Stimulated activated CD8-positive, alpha-beta memory T cell treated with anti-CD3 and anti-CD28 coated beads, Interleukin-15, amount 100 ng/mL, for 4 hours (primary cell): ENCODE measurements around the gene APOA5.
A peak's percentile ranks its signal among the peaks of the same experiment; 100 is the strongest.
"Not testable (repeated sequence)": the region's sequence is repeated elsewhere in the genome, so short reads cannot be mapped to it uniquely, and the experiment has no call there.

Experiments used
- DNase-seq, 2 donors: peaks; one replicate each; pipeline ENCODE4 v3.0.0-alpha.2; 2020; ENCODE audit warnings: low read depth in 2 of 2

Gene APOA5

GRCh38 chr11:116791813-116792143 is at the start of gene APOA5:
Gene APOA5, minus strand, starts transcription at chr11:116791879. Its CDS starts 19 bp downstream, at chr11:116791860.
- no peak for DNase-seq

GRCh38 chr11:116840746-116841296 is 49.1 kb upstream of the APOA5 start:
- DNase-seq = no peak

- DNase-seq = no peak
Observed at GRCh38 chr11:116840224-116840745, 48.6 kb upstream of the APOA5 start.

GRCh38 chr11:116838321-116839084 is 46.8 kb upstream of the APOA5 start:
- DNase-seq = no peak

GRCh38 chr11:116837231-116838091 is 45.8 kb upstream of the APOA5 start, which contains the start of gene APOA1:
Gene APOA1, minus strand, starts transcription at chr11:116837622. Its CDS starts 235 bp downstream, at chr11:116837387.
- no peak for DNase-seq

- DNase-seq = no peak
Observed at GRCh38 chr11:116836632-116836991, 44.9 kb upstream of the APOA5 start.

- peak; percentile 50 to 64 for DNase-seq
Observed at GRCh38 chr11:116835791-116836631, 44.3 kb upstream of the APOA5 start.

GRCh38 chr11:116835042-116835772 is 43.5 kb upstream of the APOA5 start:
- no peak for DNase-seq

GRCh38 chr11:116834535-116835041 is 42.9 kb upstream of the APOA5 start:
- DNase-seq = not testable (repeated sequence)

- no peak for DNase-seq
Observed at GRCh38 chr11:116833816-116834534, 42.3 kb upstream of the APOA5 start.

- no peak for DNase-seq
Observed at GRCh38 chr11:116833491-116833815, 41.8 kb upstream of the APOA5 start.

GRCh38 chr11:116832350-116833290 is 40.9 kb upstream of the APOA5 start:
- no peak for DNase-seq

- no peak for DNase-seq
Observed at GRCh38 chr11:116831790-116832349, 40.2 kb upstream of the APOA5 start.

- no peak for DNase-seq
Observed at GRCh38 chr11:116830184-116830912, 38.7 kb upstream of the APOA5 start.

- DNase-seq = no peak
Observed at GRCh38 chr11:116829525-116830183, 38.0 kb upstream of the APOA5 start, which contains the start of gene APOC3. Gene APOC3, plus strand, starts transcription at chr11:116829907. Its CDS starts 676 bp downstream, at chr11:116830583.

GRCh38 chr11:116828632-116829524 is 37.2 kb upstream of the APOA5 start:
- DNase-seq = no peak
